Stimulated activated CD4-positive, alpha-beta T cell treated with anti-CD3 and anti-CD28 coated beads, TNF-alpha, amount 100 ng/mL, for 4 hours (primary cell): ENCODE measurements around the gene METTL22.

ENCODE experiments used
- DNase-seq, 3 experiments: peaks; one replicate each; pipeline ENCODE4 v3.0.0-alpha.2; 2020; ENCODE audit warnings: low read depth in 3 of 3

METTL22 gene, protein sequence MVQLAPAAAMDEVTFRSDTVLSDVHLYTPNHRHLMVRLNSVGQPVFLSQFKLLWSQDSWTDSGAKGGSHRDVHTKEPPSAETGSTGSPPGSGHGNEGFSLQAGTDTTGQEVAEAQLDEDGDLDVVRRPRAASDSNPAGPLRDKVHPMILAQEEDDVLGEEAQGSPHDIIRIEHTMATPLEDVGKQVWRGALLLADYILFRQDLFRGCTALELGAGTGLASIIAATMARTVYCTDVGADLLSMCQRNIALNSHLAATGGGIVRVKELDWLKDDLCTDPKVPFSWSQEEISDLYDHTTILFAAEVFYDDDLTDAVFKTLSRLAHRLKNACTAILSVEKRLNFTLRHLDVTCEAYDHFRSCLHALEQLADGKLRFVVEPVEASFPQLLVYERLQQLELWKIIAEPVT

GRCh38 chr16:8621572-8622314, at the start of gene METTL22:
METTL22 (plus strand) TSS chr16:8621698; CDS start chr16:8625666, 3,968 bp downstream.
- peak; percentile 85 to 92 (median 87) for DNase-seq

GRCh38 chr16:8572063-8572918, 49.2 kb upstream of the METTL22 start:
- no peak for DNase-seq

DNA sequence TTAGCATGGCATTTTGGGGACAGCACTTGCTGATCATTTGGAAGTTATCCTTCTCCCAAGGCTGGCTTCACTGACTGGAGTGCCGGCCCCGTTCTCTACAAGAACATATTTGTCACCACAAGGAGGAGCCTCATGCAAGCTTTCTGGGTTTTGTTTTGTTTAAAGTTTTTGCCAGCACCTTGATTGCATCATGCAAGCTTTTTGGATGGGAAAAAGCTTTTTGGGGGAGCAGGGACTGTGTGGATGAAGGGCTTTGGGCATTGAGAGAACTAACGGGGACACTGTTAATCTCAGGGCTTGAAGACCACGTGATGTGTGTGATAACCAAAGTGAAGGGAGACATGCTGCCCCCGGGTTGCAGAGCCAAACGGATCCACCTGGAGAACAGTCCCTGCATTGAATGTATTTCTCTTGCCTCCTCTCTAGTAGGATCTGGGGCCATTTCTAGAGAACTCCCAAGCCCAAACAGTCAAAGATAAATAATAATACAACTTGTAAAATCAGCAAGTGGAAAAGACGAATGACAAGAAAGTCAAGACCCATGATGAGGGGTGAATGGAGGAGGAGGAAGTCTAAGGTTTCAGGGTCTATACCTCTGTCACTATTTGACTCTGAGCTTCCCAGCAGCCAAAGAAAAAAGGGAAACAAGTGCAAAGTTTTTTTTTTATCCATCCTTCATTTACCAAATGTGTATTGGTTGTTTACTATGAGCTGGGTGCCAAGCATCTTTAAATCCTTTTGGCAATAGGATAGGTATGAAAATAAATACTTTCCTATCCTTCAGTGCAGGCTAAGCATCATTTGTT, 48.4 kb upstream of the METTL22 start:
- no peak for DNase-seq

GRCh38 chr16:8575399-8575798, 46.1 kb upstream of the METTL22 start:
- DNase-seq: no peak

DNA sequence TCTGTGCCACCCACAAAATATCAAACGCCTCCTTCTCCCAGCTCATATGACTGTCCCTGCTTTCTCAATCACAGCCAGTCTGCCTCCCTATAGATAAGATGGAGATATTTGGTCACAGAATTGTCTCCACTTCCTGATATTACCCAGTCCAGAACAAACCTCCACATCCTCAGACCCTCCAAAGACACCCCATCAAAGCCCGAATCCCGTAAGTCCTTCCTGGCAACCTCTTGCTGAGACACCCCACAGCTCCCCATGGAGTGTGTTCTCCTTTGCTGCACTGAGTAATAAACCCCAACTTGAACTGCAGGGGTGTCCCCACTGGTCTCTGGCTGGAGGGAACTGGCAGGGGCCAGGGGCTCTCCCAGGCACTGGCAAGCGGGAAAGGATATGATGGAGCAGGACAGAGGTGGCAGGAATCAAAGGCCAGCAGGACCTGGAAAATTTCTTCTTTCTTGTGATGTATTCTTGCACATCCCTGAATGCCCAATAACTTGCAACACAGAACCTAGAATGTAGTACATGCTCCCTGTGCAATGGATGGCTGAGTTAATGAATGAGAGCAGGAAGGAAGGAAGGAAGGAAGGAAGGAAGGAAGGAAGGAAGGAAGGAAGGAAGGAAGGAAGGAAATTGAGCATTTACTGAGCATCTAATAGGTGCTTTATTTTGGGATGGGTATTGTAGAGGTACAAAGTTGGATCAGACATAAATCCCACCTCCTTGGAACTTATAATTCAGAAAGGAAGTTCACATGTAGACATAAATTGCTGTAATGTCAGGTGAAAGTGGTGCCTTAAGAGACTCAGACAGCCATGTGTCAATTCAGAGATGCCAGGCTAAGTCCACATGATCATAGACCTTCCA, 45.1 kb upstream of the METTL22 start:
- no peak for DNase-seq

GRCh38 chr16:8577678-8578304, 43.7 kb upstream of the METTL22 start:
- DNase-seq: no peak

GRCh38 chr16:8579559-8579958, 41.9 kb upstream of the METTL22 start:
- DNase-seq: no peak

DNA sequence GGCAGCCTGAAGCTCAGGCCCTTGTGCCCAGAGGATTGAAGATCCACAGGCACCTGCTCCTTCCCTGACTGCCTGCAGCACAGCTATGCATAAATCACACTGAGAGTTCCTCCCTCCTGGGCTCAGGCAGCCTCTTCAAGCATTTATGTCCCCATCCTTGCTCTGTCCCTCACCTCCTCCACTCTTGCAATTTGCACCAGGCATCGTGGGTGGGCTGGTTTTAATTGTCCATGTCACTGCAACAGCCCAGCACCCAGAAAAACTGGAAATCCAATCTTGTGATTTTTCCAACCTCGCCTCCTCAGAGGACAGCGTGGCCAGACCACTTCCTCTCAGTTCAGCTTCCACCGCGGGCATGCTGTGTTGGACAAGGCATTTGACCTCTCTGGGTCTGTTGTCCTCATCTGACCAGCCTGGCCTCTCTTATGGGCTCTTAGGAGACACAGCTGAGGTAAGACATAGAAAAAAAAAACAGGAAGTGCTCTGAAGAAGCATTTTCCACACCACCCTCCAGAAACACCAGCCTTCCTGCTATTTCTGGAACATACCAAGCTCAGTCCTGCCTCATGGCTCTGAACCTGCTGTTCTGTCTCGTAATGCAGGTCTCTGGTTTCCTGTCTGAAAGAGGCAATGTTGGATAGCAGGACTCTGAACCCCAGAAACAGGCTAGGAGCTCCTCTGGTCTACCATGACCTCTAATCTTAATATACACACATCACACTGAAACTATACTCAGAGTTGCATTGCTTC, 39.5 kb upstream of the METTL22 start:
- DNase-seq: no peak

GRCh38 chr16:8583199-8583598, 38.3 kb upstream of the METTL22 start:
- DNase-seq: no peak

DNA sequence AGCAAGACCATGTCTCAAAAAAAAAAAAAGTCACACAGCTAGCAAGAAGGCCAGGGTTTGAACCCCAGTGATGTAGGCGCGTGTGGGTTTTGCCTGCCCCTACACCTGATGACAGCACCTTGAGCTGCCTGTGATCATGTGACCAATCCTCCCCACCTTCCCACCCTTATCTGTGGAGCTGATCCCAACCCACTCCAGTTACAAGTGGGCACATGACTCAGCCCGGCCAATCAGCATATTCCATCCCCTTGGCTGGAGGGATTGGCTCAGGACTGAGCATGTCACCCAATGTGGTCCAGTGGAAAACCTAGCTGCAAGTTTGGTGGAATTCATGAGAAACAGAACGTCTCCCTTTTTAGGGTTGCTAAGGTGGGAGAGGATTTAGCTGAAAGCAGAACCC, 37.8 kb upstream of the METTL22 start:
- DNase-seq: no peak

- no peak for DNase-seq
These were observed 36.5 kb upstream of the METTL22 start for GRCh38 chr16:8585041-8585440.

GRCh38 chr16:8585857-8586256, 35.6 kb upstream of the METTL22 start:
- DNase-seq: no peak

DNA sequence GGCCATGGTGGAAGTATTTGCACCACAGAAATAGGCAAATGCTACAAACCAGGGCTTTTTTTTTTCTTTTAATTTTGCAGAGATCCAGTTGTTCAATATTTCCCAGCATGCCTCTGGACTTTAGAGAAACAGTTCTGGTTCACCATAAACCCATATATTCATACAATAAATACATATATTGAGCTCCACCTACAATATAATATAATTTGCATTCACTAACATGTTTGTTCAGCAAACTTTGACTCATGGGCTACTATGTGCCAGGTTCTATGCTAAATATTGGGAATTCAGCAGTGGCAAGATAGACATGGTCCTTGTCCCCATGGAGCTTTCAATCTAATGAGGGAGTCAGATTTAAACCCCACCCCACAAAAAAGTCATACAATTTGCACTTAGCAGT, 34.4 kb upstream of the METTL22 start:
- no peak for DNase-seq

GRCh38 chr16:8588682-8589056, 32.8 kb upstream of the METTL22 start:
- no peak for DNase-seq

DNA sequence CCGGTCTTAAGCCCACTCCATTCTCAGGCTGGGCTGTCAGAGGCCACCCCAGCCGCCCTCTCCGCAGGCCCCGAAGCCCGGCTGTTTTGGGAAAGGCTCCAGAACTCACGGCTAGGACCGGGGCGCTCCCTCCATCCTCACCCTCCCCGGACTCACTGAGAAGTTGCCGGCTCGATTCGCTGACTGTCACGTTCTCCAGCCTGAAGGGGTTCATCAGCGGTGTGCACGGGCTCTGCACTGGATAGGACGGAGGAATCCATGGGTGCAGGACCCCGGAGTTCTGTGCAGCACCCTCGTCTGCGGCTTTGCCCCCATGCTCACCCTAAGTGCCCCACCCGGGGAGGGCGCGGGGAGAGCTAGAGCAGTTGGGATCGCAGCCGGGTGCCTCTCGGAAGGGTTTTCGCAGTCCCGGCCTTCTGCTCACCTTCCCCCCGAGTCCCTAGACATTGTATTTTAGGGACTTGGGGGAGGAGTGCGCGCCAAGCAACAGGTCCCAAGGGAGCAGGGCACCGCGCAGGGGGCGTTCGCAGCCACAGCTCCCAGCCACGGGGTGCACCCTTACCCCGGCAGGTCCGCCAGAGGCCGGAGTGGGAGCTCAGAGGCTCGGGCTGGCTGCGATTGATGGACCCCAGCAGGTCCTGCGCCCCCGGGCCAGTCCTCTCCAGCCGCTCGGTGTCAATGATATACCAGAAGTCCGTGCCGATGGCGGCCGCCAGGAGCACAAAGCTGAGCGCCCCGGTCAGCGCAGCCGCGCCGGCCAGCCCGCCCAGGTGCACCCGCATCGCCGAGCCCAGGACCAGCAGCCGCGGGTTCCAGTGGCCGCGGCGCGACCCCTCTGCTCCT, 32.2 kb upstream of the METTL22 start:
- no peak for DNase-seq

- DNase-seq: no peak
These were observed 31.4 kb upstream of the METTL22 start, which contains the start of gene TMEM114 for GRCh38 chr16:8589900-8590688. TMEM114 (minus strand) TSS chr16:8590511; CDS start chr16:8589838, 673 bp downstream.

- DNase-seq: no peak
These were observed 30.7 kb upstream of the METTL22 start for GRCh38 chr16:8590811-8591210.
